ELR (cell line): Measurements from ENCODE around the gene ACTMAP.

Experiments used
- DNase-seq: peaks from one replicate; pipeline ENCODE4 v3.0.0-alpha.2; 2015; ENCODE audit warnings: low read depth

The ACTMAP gene

GRCh38 chr19:40717880-40718773 lies 32.1 kb downstream of the ACTMAP start:
- DNase-seq, result peak; percentile 61

- DNase-seq, result no peak
These were observed 32.9 kb downstream of the ACTMAP start for GRCh38 chr19:40717325-40717879.

GRCh38 chr19:40716482-40717324 lies 33.6 kb downstream of the ACTMAP start, which contains the start of the genes COQ8B and ITPKC:
TSS of gene COQ8B (minus strand) at chr19:40716886. CDS start at chr19:40714632, 2,254 bp downstream.
TSS of gene ITPKC (plus strand) at chr19:40717112. CDS start at chr19:40717136, 24 bp downstream.
- DNase-seq, result peak; percentile 98

DNA sequence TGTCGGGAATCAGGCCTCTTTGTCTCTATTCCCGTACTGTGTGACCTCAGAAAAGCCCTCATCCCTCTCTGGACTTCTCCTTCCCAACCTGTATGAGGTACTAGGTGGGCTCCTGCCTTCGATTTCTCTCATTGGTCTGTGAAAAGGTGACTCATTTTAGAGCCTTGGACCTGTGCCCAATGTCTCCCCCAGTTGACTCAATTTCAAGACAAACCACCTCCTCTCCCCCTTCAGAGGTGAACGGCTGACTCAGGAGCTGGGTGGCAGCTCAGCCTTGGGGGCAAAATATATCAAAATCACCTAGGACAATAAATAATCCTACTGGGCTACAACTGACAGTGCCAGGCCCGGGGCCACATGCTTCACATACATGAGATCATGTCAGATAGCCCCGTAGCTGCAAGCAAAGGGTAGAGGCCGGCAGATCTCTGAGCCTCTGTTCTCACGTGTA lies 34.2 kb downstream of the ACTMAP start:
- DNase-seq, result peak; percentile 94

- DNase-seq, result peak; percentile 91
These were observed 35.6 kb downstream of the ACTMAP start for GRCh38 chr19:40714441-40715299.

DNA sequence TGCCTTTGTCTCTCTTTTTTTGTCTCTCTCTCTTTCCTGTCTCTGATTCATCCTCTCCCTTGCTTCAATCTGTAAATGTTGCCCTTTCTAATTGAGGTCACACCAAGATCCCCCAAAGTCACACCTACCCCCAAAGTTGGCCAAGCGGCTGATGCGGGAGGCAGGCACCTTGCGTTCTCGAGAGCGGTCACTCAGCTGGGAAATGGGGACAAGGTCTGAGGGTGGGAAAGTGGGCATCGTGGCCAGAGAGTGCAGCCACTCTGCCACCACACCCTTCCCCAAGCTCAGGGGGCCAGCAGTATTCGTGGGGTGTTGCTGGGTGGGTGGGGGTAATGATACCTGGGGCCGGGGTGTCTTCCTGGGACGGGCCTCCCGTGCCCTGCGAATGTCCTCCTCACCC lies 36.3 kb downstream of the ACTMAP start:
- DNase-seq, result no peak

- DNase-seq, result no peak
These were observed 40.5 kb downstream of the ACTMAP start for GRCh38 chr19:40709817-40710216.

- DNase-seq, result no peak
These were observed 42.7 kb downstream of the ACTMAP start for GRCh38 chr19:40707615-40708014.

GRCh38 chr19:40705950-40706619 lies 44.2 kb downstream of the ACTMAP start:
- no peak for DNase-seq

GRCh38 chr19:40705362-40705651 lies 45.0 kb downstream of the ACTMAP start:
- no peak for DNase-seq

GRCh38 chr19:40704491-40705361 lies 45.6 kb downstream of the ACTMAP start:
- DNase-seq, result no peak

DNA sequence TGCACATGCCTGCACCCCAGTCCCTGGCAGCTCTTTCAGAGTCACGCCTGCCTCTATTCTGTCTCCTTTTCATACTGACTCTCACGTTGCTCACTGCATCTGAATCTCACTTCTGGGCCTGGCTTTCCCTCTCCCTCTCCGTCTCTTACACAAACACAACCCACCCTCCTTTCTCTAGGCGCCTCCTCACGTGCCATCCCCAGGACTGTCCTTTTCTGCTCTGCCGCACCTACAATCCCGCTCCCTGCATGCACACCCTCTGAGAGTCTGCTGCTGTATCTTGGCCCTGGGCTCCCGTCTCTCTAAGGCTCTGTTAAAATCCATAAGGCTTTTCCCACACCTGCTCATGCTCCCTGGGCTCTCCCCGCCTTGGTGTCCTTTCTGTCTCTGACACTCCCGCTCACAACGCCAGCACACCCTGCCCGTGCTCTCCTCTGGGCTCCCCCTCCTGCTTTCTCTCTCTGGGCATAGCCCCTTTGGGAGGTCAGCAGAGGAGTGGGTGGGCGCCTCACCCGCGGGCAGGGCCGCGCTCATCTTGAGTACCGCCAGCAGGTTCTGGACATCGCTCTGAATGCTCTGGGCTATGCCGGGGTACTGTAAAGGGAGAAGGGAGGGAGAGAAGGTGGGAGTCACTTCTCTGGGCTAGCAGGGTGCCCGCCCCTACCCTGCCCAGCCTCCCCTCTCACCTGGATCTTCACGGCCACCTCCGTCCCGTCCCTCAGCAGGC lies 47.1 kb downstream of the ACTMAP start:
- no peak for DNase-seq

DNA sequence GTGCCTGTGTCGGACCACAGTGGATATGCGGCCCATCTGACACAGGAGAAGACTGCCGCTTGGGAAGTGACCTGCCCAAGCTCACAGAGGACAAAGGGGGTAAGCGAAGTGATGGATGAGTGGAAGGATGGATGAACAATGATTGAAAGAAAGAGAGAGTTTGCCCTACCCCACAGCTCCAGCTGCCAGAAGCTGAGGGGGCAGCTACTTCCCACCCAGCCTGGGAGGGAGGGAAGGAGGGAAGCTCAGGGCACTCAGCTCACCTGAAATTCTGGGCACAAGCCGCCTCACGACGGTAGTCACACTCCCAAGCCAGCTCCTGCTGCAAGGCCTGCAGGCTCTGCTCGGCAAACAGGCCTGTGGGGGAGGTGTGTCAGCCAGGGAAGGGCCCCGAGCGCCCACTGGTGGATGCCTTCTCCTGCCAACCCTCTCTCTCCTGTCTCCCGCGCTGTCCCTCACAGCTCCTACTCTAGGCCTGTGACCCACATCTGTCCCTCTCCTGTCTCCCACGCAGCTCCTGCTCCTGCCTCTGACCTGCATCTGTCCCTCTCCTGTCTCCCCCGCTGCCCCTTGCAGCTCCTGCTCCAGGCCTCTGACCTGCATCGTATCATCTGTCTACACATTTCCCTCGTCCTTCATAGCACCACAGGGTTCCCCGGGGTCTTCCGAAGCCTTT lies 47.8 kb downstream of the ACTMAP start:
- DNase-seq, result no peak

DNA sequence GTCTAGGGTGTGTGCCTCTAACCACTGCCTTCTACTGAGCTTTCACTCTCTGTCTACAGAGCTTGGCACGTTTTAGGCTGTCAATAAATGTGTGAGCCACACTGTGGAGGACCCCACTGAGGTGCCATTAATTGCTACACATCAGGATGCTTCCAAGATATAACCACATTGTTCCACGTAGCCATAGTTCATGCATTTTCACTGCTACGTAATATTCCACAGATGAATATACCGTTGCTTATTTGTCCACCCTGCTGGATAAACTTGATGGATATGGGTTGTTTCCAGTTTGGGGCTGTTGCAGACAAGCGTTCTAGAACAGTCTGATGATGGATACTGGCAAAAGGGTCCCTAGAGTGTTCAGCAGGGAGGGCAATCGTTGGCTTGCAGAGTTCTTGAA lies 48.5 kb downstream of the ACTMAP start:
- no peak for DNase-seq

- DNase-seq, result no peak
These were observed 50.2 kb downstream of the ACTMAP start for GRCh38 chr19:40700083-40700482.

DNA sequence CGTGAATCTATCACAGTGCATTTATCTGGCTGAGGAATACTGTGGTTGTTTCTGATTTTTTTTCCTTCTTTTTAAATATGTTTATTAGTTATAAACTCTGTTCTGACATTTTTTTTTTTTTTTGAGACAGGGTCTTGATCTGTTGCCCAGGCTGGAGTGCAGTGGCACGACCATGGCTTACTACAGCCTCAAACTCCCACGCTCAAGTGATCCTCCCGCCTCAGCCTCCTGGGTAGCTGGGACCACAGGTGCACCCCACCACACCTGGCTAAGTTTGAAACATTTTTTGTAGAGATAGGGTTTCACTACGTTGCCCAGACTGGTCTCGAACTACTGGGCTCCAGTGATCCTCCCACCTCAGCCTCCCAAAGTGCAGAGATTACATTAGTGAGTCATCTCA lies 53.3 kb downstream of the ACTMAP start:
- no peak for DNase-seq

- no peak for DNase-seq
These were observed 54.4 kb downstream of the ACTMAP start for GRCh38 chr19:40695881-40696280.

- DNase-seq, result no peak
These were observed 56.4 kb downstream of the ACTMAP start for GRCh38 chr19:40693896-40694295.
